GM10847 (cell line): ENCODE data around the gene RGS6.

Experiments used
- POLR2A ChIP-seq: IDR thresholded peaks from 2 replicates; pipeline ENCODE4 v1.6.1; 2011; ENCODE audit not compliant: insufficient read length; ENCODE audit errors: extremely low read depth

RGS6 gene

GRCh38 chr14:72605921-72606220 lies 673.6 kb downstream of the RGS6 start:
- no peak for TF ChIP-seq POLR2A

- no peak for TF ChIP-seq POLR2A
These were observed 674.6 kb downstream of the RGS6 start for GRCh38 chr14:72606879-72607278.

GRCh38 chr14:72607386-72608130 lies 675.3 kb downstream of the RGS6 start:
- TF ChIP-seq POLR2A: no peak

- TF ChIP-seq POLR2A: no peak
These were observed 676.4 kb downstream of the RGS6 start for GRCh38 chr14:72608391-72609204.

GRCh38 chr14:72609205-72609916 lies 677.1 kb downstream of the RGS6 start:
- no peak for TF ChIP-seq POLR2A

- TF ChIP-seq POLR2A: no peak
These were observed 678.0 kb downstream of the RGS6 start for GRCh38 chr14:72610096-72610830.

GRCh38 chr14:72610831-72611200 lies 678.6 kb downstream of the RGS6 start:
- TF ChIP-seq POLR2A: no peak

- TF ChIP-seq POLR2A: no peak
These were observed 679.3 kb downstream of the RGS6 start for GRCh38 chr14:72611506-72611905.

GRCh38 chr14:72612041-72612440 lies 679.8 kb downstream of the RGS6 start:
- no peak for TF ChIP-seq POLR2A

GRCh38 chr14:72613231-72613974 lies 681.2 kb downstream of the RGS6 start:
- TF ChIP-seq POLR2A: no peak

- TF ChIP-seq POLR2A: no peak
These were observed 681.7 kb downstream of the RGS6 start for GRCh38 chr14:72613975-72614319.

GRCh38 chr14:72614365-72614764 lies 682.1 kb downstream of the RGS6 start:
- TF ChIP-seq POLR2A: no peak

GRCh38 chr14:72614891-72615415 lies 682.7 kb downstream of the RGS6 start:
- TF ChIP-seq POLR2A: no peak

GRCh38 chr14:72615451-72616121 lies 683.4 kb downstream of the RGS6 start:
- no peak for TF ChIP-seq POLR2A
